Spleen (tissue), 7 donors: ENCODE measurements around the gene BID.

Source experiments
- POLR2A ChIP-seq, 3 donors: fragments of 450-650 bp; IDR thresholded peaks; one replicate each; pipeline ENCODE4 v1.5.1; 2017; ENCODE audit warnings: antibody characterized with exemption in 3 of 3, mild to moderate bottlenecking in 1 of 3
- POLR2AphosphoS5 ChIP-seq, 3 donors: sonication (generic); formaldehyde crosslinking; IDR thresholded peaks; one replicate each; pipeline ENCODE4 v1.5.1; 2017; ENCODE audit warnings: antibody characterized with exemption in 3 of 3
- TF ChIP-seq, protein P1 (sequence below), 11 experiments: fragments of 200-600 bp in 7 of 11; fragments of 450-650 bp in 4 of 11; sonication (generic) in 4 of 11; IDR thresholded peaks in 8 of 11; conservative IDR thresholded peaks in 3 of 11; 1 replicate in 7 of 11; 2 replicates in 4 of 11; pipeline versions ENCODE4 v1.4.0 to v1.8.0; 2016 to 2021; ENCODE audit warnings: antibody characterized with exemption in 11 of 11, inconsistent platforms in 4 of 11, mild to moderate bottlenecking in 1 of 11
- donor health status: DM: no; HTN: no; CAD: no; lungs with moderate emphysema.
- donor health status: DM: no; HTN: no; CAD: no.
- donor health status: DM: no; HTN: no; CAD: no.

DNA sequence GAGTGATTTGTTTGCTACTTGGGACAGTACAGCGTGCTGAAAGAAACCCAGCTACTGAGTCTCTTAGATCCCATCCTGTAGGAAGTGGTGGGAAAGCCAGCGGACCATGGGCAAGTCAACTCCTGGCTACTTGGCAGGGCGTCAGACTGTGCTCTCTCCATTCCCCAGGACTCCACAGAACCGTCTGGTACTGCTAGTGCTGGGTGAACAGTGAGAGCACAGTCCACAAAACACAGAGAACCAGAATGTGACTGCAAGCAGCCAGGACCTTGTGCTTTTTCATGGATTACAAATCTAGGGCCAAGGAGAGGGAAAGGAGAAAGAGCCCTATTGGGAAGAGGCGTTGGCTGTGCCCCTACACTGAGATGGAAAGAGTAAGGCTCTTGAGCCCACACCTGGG, 10.2 kb downstream of the BID start:
- TF ChIP-seq, protein P1, sequence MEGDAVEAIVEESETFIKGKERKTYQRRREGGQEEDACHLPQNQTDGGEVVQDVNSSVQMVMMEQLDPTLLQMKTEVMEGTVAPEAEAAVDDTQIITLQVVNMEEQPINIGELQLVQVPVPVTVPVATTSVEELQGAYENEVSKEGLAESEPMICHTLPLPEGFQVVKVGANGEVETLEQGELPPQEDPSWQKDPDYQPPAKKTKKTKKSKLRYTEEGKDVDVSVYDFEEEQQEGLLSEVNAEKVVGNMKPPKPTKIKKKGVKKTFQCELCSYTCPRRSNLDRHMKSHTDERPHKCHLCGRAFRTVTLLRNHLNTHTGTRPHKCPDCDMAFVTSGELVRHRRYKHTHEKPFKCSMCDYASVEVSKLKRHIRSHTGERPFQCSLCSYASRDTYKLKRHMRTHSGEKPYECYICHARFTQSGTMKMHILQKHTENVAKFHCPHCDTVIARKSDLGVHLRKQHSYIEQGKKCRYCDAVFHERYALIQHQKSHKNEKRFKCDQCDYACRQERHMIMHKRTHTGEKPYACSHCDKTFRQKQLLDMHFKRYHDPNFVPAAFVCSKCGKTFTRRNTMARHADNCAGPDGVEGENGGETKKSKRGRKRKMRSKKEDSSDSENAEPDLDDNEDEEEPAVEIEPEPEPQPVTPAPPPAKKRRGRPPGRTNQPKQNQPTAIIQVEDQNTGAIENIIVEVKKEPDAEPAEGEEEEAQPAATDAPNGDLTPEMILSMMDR (IDR thresholded peaks at IDR 0.05 in 8 of 11, conservative IDR thresholded peaks at IDR 0.05 in 3 of 11): no peak
- TF ChIP-seq POLR2A (IDR thresholded peaks at IDR 0.05) (no peak), POLR2AphosphoS5 (IDR thresholded peaks at IDR 0.05) (no peak)
